ENCODE data around the gene RER1.
"Not testable (repeated sequence)": the region's sequence is repeated elsewhere in the genome, so short reads cannot be mapped to it uniquely, and the experiment has no call there.

The RER1 gene

DNA sequence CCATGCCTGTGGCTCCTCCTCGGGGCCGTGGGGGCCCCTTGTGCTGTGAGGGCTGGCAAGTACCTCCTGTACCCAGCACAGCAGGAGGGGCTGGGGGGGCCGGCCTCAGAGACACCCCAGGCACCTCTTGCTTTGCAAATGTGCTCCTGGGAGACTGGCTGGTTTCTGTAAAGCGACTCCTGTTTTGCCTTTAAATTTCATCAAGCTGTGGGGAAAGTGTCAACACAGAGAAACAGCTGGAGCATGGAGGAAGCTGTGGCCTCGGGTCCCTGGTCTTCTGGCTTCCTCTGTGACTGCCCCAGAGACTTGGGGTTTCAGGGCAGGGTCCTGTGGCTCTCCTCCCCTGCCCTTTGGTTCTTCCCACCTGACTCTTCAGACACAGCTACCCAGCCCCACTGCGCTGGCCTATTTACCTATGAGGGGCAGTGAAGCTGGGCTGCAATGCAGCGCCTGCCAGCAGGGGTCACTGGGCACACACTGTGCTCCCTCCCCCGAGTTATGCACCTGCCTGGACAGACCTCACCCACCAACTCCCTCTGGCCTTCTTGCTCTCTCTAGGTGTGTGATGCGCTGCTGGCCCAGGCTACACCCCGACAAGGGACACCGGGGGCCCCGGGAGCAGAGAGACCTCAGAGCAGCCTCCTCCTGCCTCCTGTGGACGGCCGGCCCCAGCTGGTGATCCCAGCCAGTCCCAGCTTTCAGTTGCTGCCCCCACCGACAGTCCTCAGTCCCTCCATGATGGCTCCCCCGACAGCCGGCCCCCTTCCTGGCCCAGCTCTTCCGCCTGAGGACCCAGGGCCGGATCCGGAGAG lies 38.3 kb downstream of the RER1 start:
- no peak for DNase-seq (ENCODE audit: low read depth)

DNA sequence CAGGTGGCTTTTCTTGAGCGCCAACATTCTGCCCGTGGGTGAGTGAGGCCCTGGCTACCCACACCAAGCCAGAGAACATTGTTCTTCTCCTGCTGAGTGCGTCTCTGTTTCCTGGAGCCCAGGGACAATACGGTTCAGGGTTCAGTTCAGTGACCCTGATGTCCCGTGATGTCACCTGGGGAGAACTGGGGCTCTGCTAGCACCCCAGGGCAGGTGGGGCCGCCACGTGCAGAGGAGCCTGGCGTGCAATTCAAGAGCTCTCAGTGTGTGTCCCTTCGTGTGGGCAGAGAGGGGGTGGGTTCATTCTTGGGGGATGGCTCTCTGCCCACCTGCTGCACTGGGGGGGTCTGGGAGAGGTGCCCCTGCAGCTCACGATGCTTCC lies 38.9 kb downstream of the RER1 start:
- DNase-seq (ENCODE audit: low read depth), result no peak

DNA sequence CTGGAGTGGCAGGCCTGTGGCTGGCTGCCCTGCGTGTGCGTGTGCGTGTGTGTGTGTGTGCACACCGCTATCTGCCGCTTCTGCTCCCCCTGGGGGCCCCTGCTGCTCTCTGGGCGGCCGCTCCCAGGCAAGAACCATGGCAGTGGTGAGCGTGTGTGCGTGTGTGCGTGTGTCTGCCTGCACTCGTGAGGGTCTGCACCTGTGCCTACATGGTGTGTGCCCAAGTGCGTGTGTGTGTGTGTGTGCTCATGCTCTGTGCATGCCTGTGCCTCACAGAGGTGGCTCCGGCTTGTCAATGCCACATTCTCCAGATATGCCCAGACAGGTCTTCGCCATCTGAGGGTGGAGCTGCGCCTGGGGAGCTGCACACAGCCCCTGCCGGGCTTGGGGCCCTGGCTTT lies 39.5 kb downstream of the RER1 start:
- DNase-seq (ENCODE audit: low read depth), result no peak

DNA sequence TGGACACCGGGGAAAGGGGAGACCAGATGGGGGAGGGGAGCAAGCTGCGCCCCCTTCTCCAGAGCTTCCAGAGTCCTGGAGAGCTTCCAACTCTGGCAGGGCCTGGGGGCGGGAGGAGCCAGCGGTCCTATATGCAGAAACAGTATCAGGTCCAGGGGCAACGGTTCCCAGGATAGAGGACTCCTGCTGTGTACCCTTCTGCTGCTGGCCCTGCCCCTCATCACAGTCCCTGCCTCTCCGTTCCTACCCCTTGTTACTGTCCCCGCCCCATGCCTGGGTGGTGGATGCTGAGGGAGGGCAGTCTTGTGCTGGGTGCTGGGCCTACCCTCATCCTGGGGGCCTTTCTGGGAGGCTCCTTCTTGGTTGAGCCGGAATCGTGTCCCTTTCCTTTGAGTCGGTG lies 39.9 kb downstream of the RER1 start:
- no peak for DNase-seq (ENCODE audit: low read depth)

DNA sequence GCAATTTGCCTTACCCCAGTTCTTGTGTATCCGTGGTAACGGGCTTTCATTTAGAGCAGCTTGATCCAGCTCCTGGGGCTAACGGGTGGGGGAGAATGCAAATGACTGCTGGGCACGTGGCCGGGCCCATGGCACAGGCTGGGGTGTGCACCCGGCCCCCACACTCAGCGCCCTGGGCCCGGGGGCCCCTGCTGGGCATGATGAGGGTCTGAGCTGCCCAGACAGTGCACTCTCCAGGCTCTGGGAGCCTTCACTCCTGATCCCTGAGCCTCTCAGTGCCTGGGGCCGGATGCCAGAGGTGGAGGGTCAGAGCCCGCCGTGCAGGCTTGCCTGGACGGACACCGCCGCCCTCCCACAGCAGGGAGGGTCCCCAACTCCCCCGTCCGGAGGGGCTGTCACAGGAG lies 40.8 kb downstream of the RER1 start:
- no peak for DNase-seq (ENCODE audit: low read depth)

DNA sequence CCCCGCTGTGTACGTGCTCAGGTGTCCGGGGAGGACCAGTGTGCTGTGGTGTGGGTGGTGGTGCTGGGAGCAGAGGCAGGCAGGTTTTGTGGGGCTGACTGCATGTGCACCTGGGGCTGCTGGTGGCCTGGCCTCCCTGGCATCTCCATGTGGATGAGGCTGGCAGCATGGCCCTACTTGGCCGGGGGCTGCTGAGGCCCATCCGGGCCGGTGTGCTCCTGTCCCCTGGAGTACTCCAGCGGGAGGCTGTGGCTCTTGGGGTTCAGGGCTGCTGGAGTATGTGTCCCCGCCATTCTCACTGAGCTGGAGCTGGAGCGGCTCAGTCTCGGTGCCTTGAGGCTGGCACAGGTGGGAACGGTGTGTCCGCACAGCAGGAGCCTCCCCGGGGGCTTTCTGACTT lies 41.6 kb downstream of the RER1 start:
- no peak for DNase-seq (ENCODE audit: low read depth)

DNA sequence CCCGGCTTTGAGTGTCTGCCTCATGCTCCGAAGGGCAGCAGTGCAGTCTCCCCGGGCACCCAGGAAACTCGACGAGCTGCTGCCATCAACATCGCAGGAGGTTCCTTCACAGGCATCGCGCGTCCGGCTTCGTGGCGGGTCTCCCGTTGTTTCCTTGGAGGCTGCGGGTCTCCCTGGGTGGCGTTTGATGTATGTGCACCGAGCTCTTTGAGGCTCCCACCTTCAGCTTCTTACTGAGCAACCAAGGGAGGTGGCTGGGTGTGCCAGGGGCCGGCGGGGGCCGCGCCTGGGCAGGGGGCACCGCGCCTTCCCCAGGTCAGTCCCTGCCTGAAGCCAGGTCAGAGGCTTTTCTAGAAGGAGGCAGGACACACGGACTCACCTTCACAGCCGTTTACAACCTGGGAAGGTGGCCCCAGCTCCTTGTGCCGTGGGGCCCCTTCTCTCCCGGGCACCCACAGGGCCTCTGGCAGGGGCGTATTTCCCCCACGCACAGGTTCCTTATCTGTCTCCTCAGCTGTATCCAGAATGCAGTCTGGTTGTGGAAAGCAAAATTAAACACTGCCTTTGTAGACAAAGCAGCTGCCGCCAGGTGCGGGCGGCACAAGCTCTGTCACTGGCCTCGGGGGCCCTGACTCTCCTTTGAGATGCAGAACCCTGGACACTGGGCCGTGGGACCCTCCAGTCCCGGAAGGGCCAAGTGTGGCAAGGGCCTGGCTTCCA lies 42.5 kb downstream of the RER1 start:
- no peak for DNase-seq (ENCODE audit: low read depth)

DNA sequence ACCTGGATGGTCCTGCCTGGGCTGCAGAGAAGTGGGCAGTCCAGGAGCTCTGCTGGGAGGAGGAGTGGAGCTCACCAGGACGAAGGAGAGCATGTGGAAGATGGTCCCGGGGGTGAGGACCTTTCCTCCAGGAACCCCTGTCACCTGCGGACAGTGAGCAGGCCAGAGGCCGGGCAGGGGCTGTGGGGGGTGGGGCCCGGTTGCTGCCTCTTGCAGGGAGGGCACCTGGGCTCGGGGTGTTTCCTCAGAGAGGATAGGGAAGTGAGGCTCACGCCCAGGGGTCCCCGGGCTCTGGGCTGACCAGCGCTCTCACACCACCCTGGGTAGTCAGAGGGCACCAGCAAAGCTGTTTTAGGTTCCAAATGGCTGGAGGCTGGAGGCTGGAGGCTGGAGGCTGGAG lies 43.5 kb downstream of the RER1 start:
- no peak for DNase-seq (ENCODE audit: low read depth)

DNA sequence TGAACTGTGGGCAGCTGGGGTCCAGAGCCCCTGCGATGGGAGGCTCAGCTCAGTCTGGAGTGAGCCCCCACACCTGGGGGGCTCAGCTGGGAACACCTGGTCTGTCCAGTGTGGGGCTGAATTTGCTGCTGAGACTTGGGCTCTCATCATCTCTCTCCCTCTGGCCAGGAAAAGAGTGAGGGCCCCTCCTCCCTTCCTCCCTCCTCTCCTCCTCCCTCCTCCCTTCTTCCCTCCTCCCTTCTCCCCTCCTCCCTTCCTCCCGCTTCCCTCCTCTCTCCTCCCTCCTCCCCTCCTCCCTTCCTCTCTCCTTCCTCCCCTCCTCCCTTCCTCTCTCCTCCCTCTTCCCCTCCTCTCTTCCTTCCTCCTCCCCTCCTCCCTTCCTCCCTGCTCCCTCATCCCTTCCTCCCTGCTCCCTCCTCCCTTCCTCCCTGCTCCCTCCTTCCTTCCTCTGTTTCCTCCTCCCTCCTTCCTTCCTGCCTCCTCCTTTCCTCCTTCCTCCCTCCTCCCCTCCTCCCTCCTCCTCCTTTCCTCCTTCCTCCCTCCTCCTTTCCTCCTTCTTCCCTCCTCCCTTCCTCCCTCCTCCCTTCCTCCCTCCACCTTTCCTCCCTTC lies 44.2 kb downstream of the RER1 start:
- DNase-seq (ENCODE audit: low read depth), result no peak

DNA sequence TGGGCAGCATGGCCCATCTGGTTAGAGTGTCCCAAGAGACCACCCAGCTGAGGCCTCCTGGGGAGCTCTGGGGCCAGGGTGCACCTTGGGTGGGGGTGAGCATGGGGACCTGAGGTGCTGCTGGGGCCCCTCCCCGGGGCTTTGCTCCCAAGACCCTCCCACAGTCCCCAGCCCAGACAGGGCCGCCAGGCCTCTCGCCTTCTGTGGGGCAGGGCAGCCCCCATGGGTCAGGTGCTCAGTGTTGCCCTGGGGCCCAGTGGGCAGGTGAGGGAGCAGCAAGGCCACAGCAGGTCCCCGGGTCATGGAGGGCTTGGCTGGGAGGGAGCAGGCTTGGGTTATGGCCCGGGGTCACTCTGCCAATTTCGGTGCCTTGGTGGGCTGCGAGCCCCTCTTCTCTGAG lies 45.2 kb downstream of the RER1 start:
- no peak for DNase-seq (ENCODE audit: low read depth)

DNA sequence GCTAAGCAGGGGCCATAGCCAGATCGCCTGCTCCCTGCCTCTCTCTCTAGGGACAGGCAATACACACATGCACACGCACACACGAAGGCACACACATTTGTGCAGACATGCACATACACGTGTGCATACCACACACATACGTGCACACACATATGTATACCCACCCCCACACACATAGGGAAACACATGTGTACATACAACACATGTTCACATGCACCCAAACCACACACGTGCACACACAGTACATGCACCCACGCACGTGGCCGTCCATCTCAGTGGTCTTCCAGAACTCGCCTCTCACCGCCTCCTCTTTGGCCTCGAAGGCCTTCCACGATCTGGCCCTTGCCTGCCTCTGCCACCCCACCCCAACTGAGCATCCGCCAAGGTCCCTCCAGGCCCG lies 46.0 kb downstream of the RER1 start:
- no peak for DNase-seq (ENCODE audit: low read depth)

DNA sequence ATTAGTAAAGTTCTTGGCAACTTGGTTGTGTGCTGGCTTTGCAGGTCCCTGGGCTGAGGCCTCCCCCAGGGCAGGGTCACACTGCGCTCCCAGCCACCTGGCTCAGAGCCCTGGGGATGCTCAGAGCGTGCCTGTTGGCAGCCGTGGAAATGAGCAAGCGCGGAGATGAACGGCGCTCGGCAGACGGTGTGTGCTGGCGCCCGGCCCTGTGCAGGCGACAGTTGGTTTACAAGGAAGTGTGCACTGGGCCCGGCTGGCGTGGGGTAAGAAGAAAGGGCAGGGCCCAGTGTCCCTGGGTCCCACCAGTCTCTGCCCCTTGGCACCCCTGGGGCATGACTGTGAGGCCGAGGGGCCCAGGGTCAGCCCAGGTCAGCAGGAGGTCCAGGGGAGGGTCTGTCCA lies 46.4 kb downstream of the RER1 start:
- no peak for DNase-seq (ENCODE audit: low read depth)

DNA sequence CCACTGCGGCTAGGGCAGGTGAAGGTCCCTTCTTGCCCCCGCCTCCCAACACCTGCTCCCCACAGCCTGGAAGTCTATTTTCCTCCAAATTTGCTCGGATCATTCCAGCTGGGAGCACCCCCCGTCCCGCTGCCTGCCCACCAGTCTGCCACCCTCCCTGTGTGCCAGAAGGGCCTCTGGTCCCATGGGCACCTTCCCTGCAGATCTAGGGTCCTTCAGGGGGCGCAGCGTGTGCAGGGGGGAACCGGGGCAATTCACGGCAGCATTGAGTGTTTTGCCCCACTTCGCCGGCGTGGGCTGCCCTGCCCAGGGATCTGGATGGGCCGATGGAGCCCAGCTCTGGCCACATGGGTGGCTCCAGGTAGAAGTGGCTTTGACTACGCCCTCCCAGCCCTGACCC lies 47.0 kb downstream of the RER1 start:
- no peak for DNase-seq (ENCODE audit: low read depth)

DNA sequence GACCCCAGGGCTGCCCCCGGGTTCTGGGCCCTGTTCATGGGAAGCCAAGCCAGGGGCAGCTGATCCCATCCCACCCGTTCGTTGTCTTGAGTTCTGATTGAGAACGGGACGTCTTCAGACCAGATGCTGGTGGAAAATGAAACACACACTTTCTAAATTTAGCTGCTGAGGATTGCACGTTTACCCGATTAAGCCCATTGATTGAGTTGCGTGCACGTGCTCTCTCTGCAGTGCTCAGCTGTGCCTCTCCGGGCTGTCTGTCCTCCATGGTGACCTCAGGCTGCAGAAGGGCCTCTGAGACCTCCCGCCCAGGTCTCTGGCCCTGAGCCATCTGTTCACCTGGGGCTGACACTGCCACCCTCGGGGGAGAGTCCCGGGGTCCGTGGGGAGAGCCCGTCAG lies 47.7 kb downstream of the RER1 start:
- DNase-seq (ENCODE audit: low read depth), result no peak

DNA sequence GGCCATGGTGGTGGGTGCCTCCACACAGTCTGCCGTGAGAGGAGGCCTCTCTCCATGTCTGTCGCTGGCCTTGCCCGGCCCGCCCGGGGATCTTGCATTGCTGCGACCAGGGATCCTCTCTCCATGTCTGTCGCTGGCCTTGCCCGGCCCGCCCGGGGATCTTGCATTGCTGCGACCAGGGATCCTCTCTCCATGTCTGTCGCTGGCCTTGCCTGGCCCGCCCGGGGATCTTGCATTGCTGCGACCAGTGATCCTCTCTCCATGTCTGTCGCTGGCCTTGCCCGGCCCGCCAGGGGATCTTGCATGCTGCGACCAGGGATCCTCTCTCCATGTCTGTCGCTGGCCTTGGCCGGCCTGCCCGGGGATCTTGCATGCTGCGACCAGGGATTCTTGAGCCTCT lies 48.7 kb downstream of the RER1 start:
- not testable (repeated sequence) for DNase-seq (ENCODE audit: low read depth)

DNA sequence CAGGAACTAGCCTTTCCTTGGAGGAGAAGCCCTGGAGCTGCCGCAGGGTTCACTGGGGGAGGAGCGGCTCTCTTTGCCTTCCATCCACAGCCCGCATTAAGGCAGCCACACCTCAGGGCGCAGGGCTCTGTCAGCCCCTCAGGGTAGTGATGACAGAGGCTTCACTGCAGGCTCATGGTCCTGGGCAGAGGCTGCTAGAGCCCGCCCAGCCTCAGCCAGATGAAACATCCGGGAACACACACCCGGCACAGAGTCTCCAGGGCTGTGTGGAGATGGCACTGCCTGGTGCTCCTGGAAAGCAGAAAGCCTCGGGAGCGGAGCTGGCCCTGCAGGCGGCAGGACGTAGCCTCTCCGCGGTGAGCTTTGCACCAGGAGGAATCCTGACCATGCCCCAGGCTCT lies 50.1 kb downstream of the RER1 start:
- peak; percentile 67 for DNase-seq (ENCODE audit: low read depth)

DNA sequence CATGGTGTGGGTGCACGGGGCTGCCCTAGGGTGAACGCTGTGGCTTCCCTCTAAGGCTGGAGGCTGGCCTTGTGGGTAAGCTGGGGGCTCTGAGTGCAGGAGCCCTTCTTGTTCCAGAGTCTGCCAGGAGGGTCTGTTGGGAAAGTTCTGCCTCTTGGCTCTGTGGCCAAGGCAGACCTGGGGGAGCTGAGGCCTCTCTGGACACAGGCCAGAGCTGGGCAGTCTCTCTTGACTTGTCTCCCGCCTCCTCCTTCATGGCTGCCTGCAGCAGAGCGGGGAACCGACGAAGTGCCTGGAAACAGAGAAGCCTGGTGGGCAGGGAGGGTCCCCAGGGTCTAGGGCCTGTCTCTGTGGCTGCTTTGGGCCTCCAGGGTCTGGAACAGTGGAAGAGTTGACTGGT lies 51.0 kb downstream of the RER1 start:
- DNase-seq (ENCODE audit: low read depth), result peak; percentile 46

DNA sequence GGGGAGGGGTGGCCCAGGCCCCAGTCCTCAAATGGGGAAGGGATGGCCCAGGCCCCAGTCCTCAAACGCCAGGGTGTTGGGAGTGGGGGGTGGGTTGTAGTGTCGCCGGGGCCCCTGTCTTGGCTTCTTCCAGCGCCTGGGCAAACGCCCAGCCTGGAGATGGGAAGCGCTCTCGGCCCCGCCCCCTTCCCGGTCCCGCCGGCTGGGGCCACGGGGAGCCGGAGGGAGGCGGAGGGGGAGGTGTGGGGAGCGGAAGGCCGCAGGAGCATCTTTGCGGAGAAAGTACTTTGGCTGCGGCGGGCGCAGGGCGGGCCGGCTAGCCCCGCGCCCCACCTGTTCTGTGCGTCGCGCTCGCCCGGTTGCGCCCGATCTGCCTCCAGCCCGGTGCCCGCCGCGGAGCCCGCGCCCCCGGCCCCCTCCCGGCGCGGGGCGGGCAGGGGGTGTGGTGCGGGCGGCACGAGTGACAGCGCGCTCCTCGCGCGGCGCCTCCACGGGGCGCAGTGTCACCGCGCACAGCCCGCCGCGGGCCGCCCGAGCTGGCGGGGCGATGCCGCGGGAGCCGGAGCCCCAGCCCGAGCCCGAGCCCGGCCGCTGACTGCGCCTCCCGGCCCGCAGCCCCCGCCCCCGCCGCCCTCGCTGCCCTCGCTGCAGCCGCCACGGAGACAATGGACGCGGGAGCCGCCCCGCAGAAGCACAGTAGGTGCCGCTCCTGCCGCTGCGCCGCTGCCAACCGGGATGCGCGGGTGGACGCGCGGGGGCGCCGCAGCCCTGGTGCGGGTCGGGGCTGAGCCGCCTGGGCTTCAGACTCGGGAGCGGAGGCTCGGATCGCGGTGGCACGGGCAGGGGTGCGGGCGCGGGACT lies 51.9 kb downstream of the RER1 start:
- no peak for DNase-seq (ENCODE audit: low read depth)

DNA sequence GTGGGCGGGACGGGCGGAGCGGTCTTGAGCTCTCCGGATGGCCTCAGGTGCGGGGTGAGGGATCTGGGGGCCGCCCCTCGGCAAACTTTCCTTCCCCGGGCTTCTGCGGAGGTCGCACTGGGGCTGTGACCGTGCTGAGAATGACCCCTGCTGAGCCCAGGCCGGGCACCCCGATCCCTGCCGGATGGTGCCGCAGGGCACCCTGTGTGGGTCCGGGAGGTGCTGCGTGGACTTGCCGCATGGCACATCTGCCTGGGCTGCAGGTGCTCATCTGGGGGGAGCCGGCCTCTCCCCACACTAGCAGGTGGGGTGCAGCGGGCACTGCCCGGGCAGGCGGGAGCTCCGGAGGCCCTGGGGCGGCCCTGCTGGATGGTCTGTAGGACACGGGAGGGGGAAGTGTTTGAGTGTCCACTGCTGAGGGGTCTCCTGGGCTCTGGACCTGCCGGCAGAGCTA lies 52.5 kb downstream of the RER1 start:
- DNase-seq (ENCODE audit: low read depth), result no peak

DNA sequence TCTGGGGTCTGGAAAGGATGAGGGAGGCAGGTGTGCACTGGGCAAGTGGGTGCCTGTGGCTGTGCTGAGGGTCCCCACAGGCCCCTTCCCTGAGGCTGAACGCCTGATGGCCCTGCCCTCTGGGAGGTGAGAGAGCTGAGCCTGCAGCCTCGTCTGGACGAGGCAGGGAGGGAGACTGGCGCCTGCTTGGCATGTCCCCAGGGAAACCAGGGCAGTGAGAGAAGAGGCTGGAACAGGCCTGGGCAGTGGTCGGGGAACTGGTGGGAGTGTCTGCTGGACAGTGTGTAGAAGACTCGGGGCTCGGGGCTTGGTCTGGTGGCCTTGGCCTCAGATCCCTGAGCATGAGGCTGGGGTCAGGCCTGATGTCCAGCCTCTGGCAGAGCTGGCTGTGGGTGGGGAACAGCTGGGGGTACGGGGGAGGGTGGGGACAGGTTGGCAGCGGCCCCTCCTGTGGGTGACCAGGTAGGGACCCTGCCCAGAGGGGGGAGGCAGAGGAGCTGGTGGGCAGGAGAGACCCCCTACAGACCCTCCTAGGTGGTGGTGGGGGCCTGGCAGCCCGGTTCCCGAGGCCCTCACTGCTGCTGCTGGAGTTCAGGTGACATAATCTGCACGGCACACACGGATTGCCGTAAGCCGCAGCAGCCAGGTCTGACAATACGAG lies 53.7 kb downstream of the RER1 start:
- no peak for DNase-seq (ENCODE audit: low read depth)

DNA sequence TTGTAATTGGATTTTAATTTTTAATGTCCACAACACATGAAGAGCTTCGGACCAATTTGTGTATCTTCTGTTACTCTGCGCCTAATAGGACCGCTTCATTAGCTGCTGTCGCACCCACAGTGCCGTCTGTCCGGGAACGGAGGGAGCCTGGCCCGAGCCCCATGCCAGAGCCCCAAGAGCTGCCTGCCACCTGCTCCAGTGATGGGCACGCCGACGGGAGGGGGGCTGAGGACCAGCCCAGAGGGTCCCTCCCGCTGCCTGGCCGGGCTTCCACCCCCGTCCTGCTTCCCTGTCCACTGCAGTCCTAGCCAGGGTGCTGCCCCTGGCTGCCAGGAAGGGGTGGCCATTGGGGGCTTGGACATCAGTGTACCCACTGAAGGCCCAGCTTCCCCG lies 54.2 kb downstream of the RER1 start:
- DNase-seq (ENCODE audit: low read depth), result no peak

DNA sequence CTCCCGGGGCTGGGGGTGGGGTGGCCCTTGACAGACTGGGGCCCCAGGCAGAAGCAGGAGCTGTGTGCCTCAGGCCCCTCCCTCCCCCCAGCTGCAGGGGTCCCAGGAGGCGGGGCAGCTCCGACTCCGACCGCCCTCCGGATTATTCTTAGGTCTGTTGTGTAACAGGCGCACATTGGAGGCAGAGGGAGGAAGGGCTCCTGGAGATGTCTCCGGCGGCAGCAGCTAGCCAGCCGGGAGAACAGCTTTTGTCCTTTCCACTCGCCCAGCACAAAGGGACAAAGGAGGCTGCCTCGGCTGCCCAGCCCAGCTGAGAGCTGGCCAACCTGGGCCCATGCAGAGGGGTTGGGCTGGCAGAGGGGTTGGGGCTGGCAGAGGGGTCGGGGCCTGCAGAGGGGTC lies 54.8 kb downstream of the RER1 start:
- peak; percentile 22 for DNase-seq (ENCODE audit: low read depth)

Measured in amniotic epithelial cell (primary cell).